ENCODE measurements around the gene APP. TPM values are rescaled to one million over a fixed set of nuclear protein-coding genes. Genes with fewer than 3 reads are reported as not detected.

Gene APP
- total RNA-seq = 579 and 596 TPM in 2 replicates

GRCh38 chr21:26170471-26171257 lies at the start of gene APP:
Gene APP, minus strand, starts transcription at chr21:26170770. Its CDS starts 150 bp downstream, at chr21:26170620.

Measured in mammary microvascular endothelial cell (primary cell).